Measurements from ENCODE around the gene IRF3.

IRF3 gene

DNA sequence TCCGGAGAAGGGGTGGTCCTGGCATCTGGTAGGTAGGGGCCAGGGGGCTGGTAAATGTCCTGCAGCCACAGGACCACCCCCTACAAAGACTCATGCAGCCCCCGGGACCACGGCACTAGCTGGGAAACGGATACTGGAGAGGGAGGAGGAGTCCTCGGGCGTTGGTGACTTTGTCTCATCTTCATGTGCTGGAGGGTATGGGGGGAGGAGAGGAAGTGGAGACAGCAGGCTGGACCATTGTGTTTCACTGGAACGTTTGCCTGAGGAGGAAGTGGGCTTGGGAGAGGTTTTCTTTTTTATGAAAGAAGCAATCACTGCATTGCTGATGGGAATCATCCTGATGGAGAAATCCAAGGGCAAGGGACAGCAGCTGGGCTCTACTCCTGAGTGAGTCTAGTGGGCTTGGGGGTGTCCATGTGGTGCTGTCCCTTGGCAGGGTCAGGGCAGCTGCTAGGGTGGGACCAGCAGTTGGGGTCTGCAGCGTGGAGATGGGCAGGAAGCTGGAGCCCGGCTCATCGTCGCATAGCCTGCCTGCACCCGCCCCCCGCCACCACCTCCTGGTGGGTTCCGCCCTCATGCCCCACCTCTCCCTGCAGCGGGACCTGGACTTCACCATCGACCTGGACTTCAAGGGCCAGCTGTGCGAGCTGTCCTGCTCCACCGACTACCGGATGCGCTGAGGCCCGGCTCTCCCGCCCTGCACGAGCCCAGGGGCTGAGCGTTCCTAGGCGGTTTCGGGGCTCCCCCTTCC, 22.1 kb upstream of the IRF3 start:
- DNase-seq (ENCODE audit: low spot score), result no peak

DNA sequence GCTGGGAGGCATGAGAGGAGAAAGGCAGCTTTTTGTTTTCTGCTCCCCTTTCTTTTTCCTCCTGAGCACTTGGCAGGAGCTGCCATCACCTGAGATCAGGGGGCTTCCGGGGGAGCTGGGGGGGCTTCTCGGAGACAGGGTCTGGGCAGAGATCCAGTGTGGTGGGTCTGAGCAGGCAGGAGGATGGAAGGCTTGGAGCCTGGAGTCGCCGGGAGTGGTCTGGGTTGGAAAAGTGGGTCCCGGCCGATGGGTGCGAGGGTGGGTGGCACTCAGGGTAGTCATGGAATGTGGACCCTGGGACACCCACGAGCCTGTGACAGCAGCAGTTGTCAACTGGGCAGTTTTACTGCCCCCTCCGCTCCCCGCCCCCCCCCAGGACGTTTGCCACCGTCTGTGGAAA, 21.5 kb upstream of the IRF3 start:
- DNase-seq (ENCODE audit: low spot score), result no peak

DNA sequence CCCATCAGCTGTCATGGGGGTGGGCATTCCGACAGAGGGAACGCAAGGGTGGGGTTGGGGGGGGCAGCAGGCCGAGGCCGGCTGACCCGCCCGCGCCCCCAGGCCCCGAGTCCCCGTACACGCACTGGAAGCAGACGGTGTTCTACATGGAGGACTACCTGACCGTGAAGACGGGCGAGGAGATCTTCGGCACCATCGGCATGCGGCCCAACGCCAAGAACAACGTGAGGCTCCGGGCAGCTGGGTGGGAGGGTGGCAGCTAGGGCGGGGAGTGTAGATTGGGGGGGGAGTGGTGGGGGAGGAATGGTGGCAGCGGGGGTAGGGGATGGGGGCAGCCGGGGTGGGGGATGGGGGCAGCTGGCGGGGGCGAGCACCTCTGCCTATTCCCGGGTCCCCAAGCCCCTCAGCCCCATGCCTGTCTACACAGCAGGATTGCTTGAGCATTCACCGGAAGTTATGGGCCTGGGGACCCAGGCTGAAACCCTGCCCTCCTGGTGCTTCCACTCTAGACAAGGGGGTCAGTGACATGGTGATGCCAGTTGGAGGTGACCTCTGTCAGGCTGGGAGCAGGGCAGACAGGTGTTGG, 20.9 kb upstream of the IRF3 start:
- DNase-seq (ENCODE audit: low spot score), result no peak

GRCh38 chr19:49685845-49686332, 20.2 kb upstream of the IRF3 start:
- DNase-seq (ENCODE audit: low spot score), result no peak

GRCh38 chr19:49684983-49685553, 19.4 kb upstream of the IRF3 start:
- no peak for DNase-seq (ENCODE audit: low spot score)

- DNase-seq (ENCODE audit: low spot score), result no peak
These were observed 18.8 kb upstream of the IRF3 start for GRCh38 chr19:49684251-49684982.

DNA sequence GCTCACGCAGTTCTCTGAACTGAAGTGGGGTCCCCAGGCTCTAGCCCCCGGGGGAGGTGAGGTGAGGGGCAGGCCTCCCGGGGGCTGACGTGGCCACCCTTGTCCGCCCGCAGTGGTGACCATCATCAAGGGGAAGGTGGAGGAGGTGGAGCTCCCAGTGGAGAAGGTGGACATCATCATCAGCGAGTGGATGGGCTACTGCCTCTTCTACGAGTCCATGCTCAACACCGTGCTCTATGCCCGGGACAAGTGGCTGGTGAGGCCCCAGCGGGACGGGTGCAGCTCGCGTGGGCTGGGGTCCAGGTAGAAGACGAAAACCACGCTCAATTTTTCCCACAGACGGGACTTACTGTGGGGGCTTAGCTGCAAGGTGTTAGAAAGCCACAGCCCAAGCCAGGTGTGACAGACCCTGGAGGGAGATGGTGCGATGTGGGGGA, 18.2 kb upstream of the IRF3 start:
- no peak for DNase-seq (ENCODE audit: low spot score)

DNA sequence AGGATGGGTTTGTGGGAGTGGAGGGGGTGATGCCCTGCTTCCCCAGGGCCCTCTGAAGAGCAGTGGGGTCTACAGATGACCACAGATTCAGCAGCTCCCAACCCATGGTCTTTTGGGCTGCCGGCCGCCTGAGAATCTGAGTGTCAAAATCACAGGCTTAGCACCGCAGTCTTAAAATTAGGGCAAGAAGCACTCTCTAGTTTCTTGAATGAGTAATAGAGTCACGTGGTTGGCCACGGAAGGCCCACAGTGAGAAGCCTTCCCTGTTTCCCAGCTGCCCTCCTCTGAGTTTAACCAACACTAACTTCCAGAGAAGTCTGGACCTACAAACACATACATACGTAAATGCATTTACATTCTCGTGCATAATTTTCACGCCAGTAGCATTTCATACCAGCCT, 16.6 kb upstream of the IRF3 start:
- no peak for DNase-seq (ENCODE audit: low spot score)

- no peak for DNase-seq (ENCODE audit: low spot score)
These were observed 16.2 kb upstream of the IRF3 start for GRCh38 chr19:49681830-49682229.

DNA sequence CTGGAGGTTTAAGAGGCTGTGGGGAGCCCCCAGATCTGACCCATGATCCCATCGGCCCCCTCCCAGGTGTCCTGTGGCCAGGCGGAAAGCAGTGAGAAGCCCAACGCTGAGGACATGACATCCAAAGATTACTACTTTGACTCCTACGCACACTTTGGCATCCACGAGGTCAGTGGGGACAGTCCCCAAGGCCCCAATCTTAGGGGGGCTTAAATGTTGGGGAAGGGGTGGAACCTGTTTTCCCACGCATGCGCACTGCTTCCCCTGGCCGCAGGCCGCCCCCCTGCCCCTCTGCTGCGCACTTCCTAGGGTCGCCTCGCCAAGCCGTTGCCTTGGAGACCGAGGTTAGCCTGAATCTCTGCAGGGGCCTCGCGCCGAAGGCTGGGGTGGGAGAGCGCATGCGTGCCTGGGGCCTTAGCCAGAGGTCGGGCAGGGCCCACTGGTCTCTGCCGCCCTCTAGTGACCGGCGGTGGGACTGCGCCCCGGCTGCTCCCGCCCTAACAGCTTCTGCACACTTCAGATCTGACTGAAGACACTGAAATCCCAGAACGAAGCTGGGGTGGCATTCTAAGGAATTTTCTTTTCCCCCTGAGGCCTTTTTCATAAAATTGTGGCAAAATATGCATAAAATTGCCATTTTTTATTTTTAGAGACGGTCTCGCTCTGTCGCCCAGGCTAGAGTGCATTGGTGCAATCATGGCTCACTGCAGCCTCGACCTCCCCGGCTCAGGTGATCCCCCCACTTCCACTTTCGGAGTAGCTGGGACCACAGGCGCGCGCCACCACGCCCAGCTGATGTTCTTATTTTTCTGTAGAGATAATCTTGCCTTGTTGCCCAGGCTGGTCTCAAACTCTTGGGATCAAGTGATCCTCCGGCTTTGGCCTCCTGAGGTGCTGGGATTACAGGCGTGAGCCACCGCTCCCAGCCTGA, 15.0 kb upstream of the IRF3 start:
- peak; percentile 97 for DNase-seq (ENCODE audit: low spot score)

DNA sequence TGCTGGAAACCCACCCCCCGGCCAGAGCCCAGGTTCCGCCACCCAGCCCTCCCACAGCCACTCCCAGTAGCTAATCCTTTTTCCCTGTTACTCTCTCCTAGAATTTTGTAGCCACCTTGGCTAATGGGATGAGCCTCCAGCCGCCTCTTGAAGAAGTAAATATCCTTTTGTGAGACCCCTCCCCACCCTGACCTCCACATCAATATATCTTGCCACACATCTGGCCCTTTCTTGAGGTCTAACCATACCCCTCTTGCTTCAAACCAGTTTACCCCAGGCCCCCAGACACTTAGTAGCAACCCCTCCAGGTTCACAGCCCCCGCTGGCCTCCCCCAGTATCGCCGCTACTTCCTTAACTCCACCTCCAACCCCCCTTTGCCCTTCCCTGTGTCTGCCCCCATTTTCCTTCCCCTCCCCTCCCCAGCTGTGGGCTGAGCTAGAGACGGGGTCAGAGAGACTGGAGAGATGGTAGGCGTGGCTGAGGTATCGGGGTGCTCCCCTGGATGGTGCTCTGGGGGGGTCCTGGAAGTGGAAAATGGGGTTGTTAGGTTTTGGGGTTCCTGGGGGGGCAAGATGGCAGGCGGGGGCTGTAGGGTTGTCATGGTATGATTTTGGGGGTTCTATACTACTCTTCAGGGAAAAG, 14.2 kb upstream of the IRF3 start:
- DNase-seq (ENCODE audit: low spot score), result no peak

- no peak for DNase-seq (ENCODE audit: low spot score)
These were observed 13.5 kb upstream of the IRF3 start for GRCh38 chr19:49678985-49679770.

DNA sequence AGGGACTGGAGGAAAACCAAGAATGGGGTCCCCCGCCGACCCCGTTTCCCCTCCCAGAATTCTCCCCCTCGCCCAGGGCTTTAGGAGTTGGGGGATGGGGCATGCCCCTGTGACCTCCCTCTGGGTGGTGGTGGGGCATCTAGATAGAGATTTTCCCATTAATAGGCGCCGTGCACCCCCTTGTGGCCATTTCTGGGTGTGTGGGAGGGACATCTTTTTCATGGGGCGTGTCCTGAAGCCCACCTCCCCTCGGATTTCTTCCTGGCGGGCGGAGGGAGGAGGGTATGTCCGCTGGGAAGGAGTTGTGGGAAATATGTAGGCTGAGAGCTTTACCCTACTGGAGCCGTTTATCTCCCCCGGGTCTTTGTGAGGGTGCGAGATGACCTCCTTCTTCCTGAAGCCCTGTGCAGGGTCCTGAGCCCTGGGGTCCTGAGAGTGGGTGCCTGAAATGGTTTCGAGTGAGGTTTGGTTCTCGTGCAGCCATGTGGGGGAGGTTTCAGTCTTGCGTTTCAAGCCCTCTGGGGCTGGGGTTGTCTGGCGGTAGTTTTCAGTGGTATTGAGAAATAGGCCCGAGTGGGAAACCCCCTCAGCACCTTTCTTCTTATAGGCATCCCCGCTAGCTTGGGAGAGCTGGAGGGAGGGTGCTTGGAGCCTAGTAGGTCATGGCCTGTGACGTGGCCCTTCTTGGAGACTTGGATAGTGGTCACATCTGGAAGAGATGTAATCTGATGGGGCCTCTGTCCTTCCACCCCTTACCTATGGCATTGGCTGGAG, 12.4 kb upstream of the IRF3 start:
- peak; percentile 85 for DNase-seq (ENCODE audit: low spot score)

- DNase-seq (ENCODE audit: low spot score), result peak; percentile 86
These were observed 11.7 kb upstream of the IRF3 start, which contains the start of gene PRMT1 for GRCh38 chr19:49677231-49677900. Gene PRMT1 (plus strand): TSS chr19:49677271. CDS start chr19:49677281, 10 bp downstream.

GRCh38 chr19:49676784-49677230, 11.2 kb upstream of the IRF3 start:
- DNase-seq (ENCODE audit: low spot score), result peak; percentile 100

DNA sequence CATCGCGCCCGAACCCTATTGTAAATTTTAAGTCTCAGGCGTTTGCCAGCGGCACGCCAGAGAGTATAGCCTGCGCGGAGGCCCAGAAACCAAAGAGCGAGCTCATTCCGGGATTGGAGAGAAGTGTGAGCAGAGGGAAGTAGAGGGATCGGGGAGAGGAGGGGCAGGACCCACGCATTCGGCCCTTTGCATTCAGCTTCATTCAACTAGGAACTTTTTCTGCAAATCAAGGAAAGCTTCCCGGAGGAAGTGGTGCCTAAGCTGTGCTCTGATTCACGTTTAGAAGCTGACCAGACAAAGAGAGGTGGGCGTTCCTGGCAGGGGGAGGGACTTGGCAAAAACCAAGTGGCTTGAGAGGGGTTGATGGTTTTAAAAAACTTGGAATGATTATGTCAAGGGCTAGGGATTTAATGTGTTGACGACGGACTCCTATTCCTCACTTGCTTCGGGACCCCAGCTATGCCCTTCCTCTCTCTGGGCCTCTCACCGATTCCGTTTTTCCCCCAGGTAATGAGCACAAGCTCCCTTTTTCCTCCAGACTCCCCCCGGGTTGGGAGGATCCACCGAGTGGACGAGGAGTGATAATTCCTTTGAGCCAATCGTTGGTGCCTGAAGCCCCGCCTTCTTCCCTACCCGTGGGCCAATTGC, 10.6 kb upstream of the IRF3 start:
- DNase-seq (ENCODE audit: low spot score), result no peak

DNA sequence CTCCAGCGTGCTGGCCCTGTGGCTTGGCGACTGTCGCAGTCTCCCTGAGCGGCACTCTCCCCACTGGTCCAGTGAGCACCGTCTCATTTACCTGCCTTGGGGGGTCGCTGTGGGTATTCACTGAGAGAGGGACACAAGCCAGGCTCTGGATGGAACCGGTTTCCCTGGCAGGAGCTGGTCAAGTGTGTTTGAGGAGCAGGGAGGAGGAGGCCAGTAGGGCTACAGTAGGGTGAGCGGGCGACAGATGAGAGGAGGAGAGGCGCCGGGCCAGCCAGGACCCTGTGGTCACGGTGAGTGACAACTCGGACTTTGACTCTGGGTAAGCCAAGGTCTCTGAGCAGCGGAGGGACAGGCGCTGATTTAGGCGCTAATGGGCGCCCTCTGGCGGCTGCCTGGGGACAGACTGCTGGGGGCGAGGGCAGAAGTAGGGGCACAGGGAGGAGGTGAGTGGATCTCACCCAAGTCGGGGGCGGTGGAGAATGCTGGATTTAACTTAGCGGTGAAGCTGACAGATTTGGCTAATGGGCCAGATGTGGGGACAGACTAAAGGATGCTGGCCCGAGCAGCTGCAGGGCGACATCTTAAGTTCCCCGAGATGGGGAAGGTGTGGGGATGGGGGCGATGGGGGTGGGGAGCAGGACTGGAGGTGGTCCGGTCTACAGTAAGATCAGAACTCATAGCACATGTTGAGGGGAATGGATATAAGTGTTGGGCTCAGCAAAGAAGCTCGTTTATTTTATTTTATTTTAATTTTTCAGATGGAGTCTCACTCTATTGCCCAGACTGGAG, 6.7 kb upstream of the IRF3 start:
- DNase-seq (ENCODE audit: low spot score), result no peak

Data from left forelimb (tissue), 1 donor.